HepG2 (cell line): Measurements from ENCODE around the gene ARSB. TPM values are rescaled to one million over a fixed set of nuclear protein-coding genes. Genes with fewer than 3 reads are reported as not detected.
A peak's percentile ranks its signal among the peaks of the same experiment; 100 is the strongest.

Source experiments
- AHDC1 ChIP-seq: sonication (generic); formaldehyde crosslinking; IDR thresholded peaks from 2 replicates; pipeline ENCODE4 v1.5.1; 2020; ENCODE audit warnings: mild to moderate bottlenecking, missing genetic modification reagents, borderline replicate concordance
- E2F5 ChIP-seq: sonication (generic); formaldehyde crosslinking; conservative IDR thresholded peaks from 2 replicates; pipeline ENCODE4 v1.4.0; 2020; ENCODE audit warnings: missing genetic modification reagents
- HOMEZ ChIP-seq: IDR thresholded peaks from 2 replicates; pipeline ENCODE4 v1.6.1; 2016; ENCODE audit warnings: low read depth
- MXI1 ChIP-seq: IDR thresholded peaks from 3 replicates; pipeline ENCODE4 v1.6.1; 2012; ENCODE audit warnings: low read depth, low read length, inconsistent platforms, borderline replicate concordance
- NKX3-1 ChIP-seq: sonication (generic); formaldehyde crosslinking; IDR thresholded peaks from 2 replicates; pipeline ENCODE4 v1.5.0; 2020; ENCODE audit warnings: missing genetic modification reagents
- POGK ChIP-seq: sonication (generic); formaldehyde crosslinking; conservative IDR thresholded peaks from 2 replicates; pipeline ENCODE4 v1.8.0; 2022; ENCODE audit warnings: mild to moderate bottlenecking, moderate library complexity, missing genetic modification reagents
- REPIN1 ChIP-seq: sonication (generic); formaldehyde crosslinking; IDR thresholded peaks from 2 replicates; pipeline ENCODE4 v1.8.0; 2022; ENCODE audit warnings: missing genetic modification reagents, low read depth, mild to moderate bottlenecking, borderline replicate concordance
- SAP130 ChIP-seq: IDR thresholded peaks from 2 replicates; pipeline ENCODE4 v1.6.1; 2016; ENCODE audit warnings: low read depth
- SKI ChIP-seq: fragments of 450-650 bp; IDR thresholded peaks from one replicate; pipeline ENCODE4 v1.6.1; 2018; ENCODE audit warnings: mild to moderate bottlenecking; ENCODE audit not compliant: partially characterized antibody
- SMAD3 ChIP-seq: sonication (generic); formaldehyde crosslinking; IDR thresholded peaks from 2 replicates; pipeline ENCODE4 v1.4.0; 2020; ENCODE audit warnings: missing genetic modification reagents
- SMYD3 ChIP-seq: sonication (generic); formaldehyde crosslinking; IDR thresholded peaks from 2 replicates; pipeline ENCODE4 v1.8.1; 2023; ENCODE audit warnings: mild to moderate bottlenecking, missing genetic modification reagents
- TCF7 ChIP-seq: sonication (generic); IDR thresholded peaks from 2 replicates; pipeline ENCODE4 v1.6.1; 2016; ENCODE audit warnings: antibody characterized with exemption, low read depth
- THAP9 ChIP-seq: sonication (generic); formaldehyde crosslinking; IDR thresholded peaks from 2 replicates; pipeline ENCODE4; 2020; ENCODE audit warnings: missing genetic modification reagents, mild to moderate bottlenecking, borderline replicate concordance
- ZNF317 ChIP-seq: sonication (generic); formaldehyde crosslinking; IDR thresholded peaks from 2 replicates; pipeline ENCODE4 v1.5.0; 2020; ENCODE audit warnings: mild to moderate bottlenecking, missing genetic modification reagents
- ZNF616 ChIP-seq: sonication (generic); formaldehyde crosslinking; IDR thresholded peaks from 2 replicates; pipeline ENCODE4 v1.5.0; 2020; ENCODE audit warnings: low read depth, mild to moderate bottlenecking, missing genetic modification reagents
- ZNF773 ChIP-seq: sonication (generic); formaldehyde crosslinking; IDR thresholded peaks from 2 replicates; pipeline ENCODE4 v1.4.0; 2020; ENCODE audit warnings: missing genetic modification reagents, borderline replicate concordance
- polyA plus RNA-seq, 8 experiments: library from polyadenylated mRNA; depleted of rRNA in 3 of 8; stranded (reverse) in 7 of 8; unstranded in 1 of 8; fragments of >200 nt; fragmentation: Illumina TruSeq in 4 of 8; extraction: Trizol in 4 of 8; gene quantifications; 2 replicates each; pipeline versions ENCODE4 v1.2.1 to v1.2.3, GENCODE V29; 2011 to 2016; ENCODE audit warnings: low read depth in 4 of 8, missing spikeins in 1 of 8, mixed read lengths in 1 of 8; ENCODE audit not compliant: insufficient read depth in 1 of 8
- total RNA-seq, 5 experiments: library from RNA; depleted of rRNA; stranded (reverse); fragments of >200 nt; fragmentation: Illumina TruSeq; extraction: Trizol; gene quantifications; 2 replicates each; pipeline ENCODE4 v1.2.3, GENCODE V29; 2016; ENCODE audit warnings: low read depth in 1 of 5

Gene ARSB
- total and polyA plus RNA-seq, 2 of the 13 experiments (the other 11 are each of a cell fraction or from before 2014, with no cell fraction given) = 52.6 to 66.4 TPM

- TF ChIP-seq REPIN1 (CRISPR knock-in tag) = no peak
- TF ChIP-seq TCF7 = peak; percentile 33; the same call in 1 of the 2 replicates
- TF ChIP-seq AHDC1 = peak; percentile 65; the same call in 1 of the 2 replicates
- TF ChIP-seq SMYD3 (CRISPR knock-in tag) = no peak
- TF ChIP-seq ZNF616 (CRISPR knock-in tag) = no peak
- TF ChIP-seq SKI = no peak
- TF ChIP-seq MXI1 = peak; percentile 22; the same call in 1 of the 3 replicates
- TF ChIP-seq ZNF773 (CRISPR knock-in tag) = no peak
- no peak for TF ChIP-seq THAP9 (CRISPR knock-in tag)
- TF ChIP-seq NKX3-1 = no peak
- no peak for TF ChIP-seq HOMEZ (CRISPR knock-in tag)
- TF ChIP-seq E2F5 (CRISPR knock-in tag) = no peak
- TF ChIP-seq SMAD3 = no peak
- no peak for TF ChIP-seq POGK (CRISPR knock-in tag)
- peak; percentile 53 for TF ChIP-seq SAP130 (CRISPR knock-in tag)
- no peak for TF ChIP-seq ZNF317 (CRISPR knock-in tag)
Observed at GRCh38 chr5:78757269-78758053, 227.6 kb downstream of the ARSB start (continued).
